IPS-18c (cell line): ENCODE measurements around the gene ARHGEF12.

Source experiments
- H3K4me3 ChIP-seq: 2 replicates; pipeline ENCODE4 v1.7.0; 2013; ENCODE audit warnings: low read depth, mild to moderate bottlenecking, low read length, moderate library complexity; ENCODE audit not compliant: insufficient read depth
- H3K9me3 ChIP-seq: one replicate; pipeline ENCODE4 v1.6.1; 2013; ENCODE audit warnings: mild to moderate bottlenecking, low read length, moderate library complexity; ENCODE audit not compliant: control insufficient read depth, insufficient read depth

ARHGEF12 gene

GRCh38 chr11:120526241-120526640, 190.0 kb downstream of the ARHGEF12 start:
- Histone ChIP-seq H3K4me3 (no peak overlapping the region), H3K9me3 (peaks cover 2% of the 10 kb centered on the region)

DNA sequence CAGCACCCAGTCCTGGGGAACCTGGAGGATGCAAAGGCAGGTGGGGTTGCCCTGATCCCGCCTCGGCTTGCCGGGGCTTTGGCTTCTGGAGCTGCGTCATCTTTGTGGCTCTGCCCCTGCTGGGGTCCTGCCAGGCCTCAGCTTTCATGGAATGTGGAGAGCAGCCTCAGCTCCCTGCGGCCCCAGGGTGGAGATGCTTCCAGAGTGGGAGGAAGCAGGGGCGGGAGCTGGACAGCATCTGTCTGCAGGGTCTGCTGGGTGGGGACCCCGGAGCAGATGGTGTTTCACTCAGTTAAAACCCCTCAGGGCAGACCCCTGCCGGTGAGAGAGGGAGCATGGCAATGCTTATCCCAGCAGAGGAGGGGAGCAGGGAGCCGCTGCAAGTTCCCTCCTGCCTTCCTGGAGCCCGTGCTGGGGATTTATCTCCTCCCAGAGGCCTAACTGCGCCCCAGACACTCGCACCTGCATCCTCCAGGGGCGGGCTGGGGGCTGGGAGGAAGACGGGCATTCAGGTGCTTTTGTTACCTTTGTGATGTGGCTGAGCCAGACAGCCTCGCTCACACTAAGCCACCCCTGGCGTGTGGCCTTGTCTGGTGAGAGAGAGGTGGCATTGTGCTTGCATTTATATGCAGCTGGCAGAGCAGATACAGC, 191.0 kb downstream of the ARHGEF12 start:
- Histone ChIP-seq H3K9me3 (peaks cover 2% of the 10 kb centered on the region), H3K4me3 (peak overlapping the region; percentile 29; the same call in 1 of the 2 replicates)

DNA sequence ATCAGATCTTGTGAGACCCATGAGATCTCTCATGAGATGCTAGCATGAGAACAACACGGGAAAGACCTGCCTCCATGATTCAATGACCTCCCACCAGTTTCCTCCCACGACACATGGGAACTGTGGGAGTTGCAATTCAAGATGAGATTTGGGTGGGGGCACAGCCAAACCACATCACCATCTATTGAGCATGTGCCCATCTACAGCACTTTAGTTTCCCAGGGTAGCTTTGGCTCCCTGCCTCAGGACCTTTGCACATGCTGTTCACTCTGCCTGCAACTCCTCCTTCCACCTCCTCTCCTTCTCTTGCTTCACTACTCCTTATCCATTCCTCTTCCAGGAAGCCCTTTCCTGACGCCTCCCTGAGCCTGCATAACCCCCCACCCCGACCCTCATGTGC, 192.5 kb downstream of the ARHGEF12 start:
- Histone ChIP-seq H3K4me3 (no peak overlapping the region), H3K9me3 (peaks cover 2% of the 10 kb centered on the region)

GRCh38 chr11:120529214-120529613, 193.0 kb downstream of the ARHGEF12 start:
- H3K4me3 ChIP-seq = no peak overlapping the region
- peaks cover 5% of the 10 kb centered on the region for H3K9me3 ChIP-seq

- H3K9me3 ChIP-seq = peaks cover 4% of the 10 kb centered on the region
- H3K4me3 ChIP-seq = no peak overlapping the region
Measured at GRCh38 chr11:120529911-120530310, 193.7 kb downstream of the ARHGEF12 start.

DNA sequence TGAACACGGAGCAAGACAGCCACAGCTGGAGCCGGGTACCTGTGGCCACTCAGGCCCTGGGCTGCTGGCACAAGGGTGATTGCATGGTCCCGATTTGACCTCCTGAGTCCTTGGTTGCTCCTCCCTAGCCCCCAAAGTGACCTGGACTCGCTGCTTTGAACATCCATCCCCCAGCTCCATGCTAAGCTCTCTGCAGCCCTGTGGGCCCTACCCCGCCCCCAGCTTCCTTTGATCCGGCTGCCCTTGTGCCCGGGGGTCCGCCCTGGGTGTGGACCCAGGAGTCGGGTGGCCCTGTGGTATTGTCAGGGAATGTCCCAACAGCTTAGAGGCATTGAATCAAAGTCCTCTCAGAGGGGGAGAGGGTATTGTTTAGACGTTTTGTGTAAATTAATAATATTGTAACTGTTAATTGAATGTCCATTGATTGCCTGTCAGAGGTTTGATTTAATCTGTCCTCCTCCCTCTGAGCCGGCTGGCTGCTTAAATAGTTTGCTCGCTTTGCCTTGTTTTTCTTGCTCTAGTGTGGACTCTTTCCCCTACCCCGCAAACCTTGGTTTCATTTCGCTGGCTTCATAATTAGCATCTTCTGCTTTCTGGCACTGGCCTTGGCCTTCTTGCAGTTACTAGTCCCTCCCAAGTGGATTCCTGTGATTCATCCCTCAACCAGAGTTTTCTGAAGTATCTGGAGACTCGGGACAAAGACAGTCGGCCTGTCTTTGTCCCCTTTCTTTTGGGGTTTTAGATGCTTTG, 196.0 kb downstream of the ARHGEF12 start:
- no peak overlapping the region for H3K4me3 ChIP-seq
- peaks cover 4% of the 10 kb centered on the region for H3K9me3 ChIP-seq

DNA sequence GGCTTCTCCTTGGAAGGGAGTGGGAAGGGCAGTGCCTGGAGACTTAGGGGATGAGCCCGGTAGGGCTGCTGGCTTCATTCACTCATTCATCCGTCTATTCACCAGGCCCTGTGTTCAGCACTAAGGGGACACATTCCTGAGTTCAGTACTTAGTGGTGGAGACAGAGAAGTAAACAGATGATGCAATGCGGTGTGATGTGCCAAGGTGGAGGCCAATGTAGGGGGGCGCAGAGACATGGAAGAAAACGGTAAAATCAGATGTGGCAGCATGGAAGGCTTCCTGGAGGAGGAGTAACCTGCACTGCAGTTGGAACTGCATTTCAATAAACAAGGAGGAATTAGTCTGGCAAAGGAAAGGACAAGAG, 196.6 kb downstream of the ARHGEF12 start:
- H3K4me3 ChIP-seq = no peak overlapping the region

DNA sequence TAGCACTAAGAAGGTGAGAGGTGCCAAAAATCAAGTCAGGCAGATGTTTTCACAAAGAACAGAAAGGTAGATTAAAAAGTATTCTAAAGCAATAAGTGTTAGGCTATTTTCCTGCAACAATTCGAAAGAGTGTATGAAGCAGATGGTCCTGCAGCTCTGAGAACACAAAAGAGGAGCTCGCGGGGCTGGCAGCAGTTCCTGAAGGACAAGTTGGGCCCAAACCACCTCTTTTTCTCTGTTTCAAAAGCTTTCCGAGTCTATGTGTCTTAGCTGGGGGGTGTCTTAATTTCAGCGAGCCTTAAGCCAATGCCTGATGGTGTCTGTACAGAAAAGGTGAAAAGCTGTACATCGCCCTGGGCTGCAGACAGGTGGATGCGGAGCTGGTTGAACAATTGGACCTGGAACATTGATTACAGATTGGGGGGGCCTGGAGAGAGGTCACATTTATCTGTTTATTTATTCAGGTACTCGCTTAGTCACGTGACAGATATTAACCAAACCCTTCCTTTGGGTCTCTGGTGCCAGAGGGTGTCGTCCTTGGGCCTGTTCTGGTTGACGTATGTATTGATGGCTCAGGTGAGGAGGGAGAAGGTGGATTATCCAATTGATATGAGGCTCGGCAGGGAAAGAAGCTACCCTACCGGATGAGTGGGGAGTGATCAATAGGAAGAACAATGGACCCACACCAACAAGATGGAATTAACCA, 200.0 kb downstream of the ARHGEF12 start:
- Histone ChIP-seq H3K4me3 (no peak overlapping the region), H3K9me3 (peaks cover 4% of the 10 kb centered on the region)

More for the DNA sequence above, 196.6 kb downstream of the ARHGEF12 start:
- peaks cover 4% of the 10 kb centered on the region for H3K9me3 ChIP-seq

- no peak overlapping the region for H3K4me3 ChIP-seq
- peaks cover 4% of the 10 kb centered on the region for H3K9me3 ChIP-seq
Measured at GRCh38 chr11:120536797-120537169, 200.6 kb downstream of the ARHGEF12 start.

DNA sequence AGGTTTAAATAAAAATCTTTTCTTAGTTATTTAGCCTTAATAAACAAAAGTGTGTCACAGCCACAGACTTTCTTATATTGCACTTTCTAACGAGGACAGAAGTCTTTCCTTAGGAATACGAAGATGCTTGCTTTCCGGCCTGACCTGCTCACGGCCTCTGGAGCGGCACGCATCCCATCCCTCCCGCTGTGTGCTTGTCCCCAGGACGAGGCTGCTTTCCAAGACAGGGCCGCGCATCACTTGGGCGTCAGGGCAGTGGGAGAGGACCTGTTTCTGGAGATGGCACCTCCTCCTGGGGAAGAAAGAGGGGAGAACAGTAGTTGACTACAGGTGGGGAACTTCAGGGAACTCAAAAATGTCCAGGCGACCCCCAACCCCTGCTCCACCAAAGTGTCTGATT, 201.8 kb downstream of the ARHGEF12 start:
- Histone ChIP-seq H3K9me3 (peaks cover 4% of the 10 kb centered on the region), H3K4me3 (no peak overlapping the region)

- Histone ChIP-seq H3K4me3 (no peak overlapping the region), H3K9me3 (peaks cover 4% of the 10 kb centered on the region)
Measured at GRCh38 chr11:120538707-120539106, 202.5 kb downstream of the ARHGEF12 start.
